Epithelial cell of proximal tubule (primary cell): ENCODE results near the gene LYVE1. TPM values are rescaled to one million over a fixed set of nuclear protein-coding genes. Genes with fewer than 3 reads are reported as not detected.
A peak's percentile ranks its signal among the peaks of the same experiment; 100 is the strongest.

Experiments used
- DNase-seq: peaks from one replicate; pipeline ENCODE4 v3.0.0-alpha.2; 2011; ENCODE audit warnings: low read depth
- H3K4me3 ChIP-seq: 2 replicates; pipeline ENCODE4 v1.5.1; 2011; ENCODE audit warnings: low read depth, mild to moderate bottlenecking, low read length
- CTCF ChIP-seq: conservative IDR thresholded peaks from 2 replicates; pipeline ENCODE4 v1.5.1; 2012; ENCODE audit warnings: low read depth, mild to moderate bottlenecking, low read length
- total RNA-seq: library from RNA; depleted of rRNA; stranded (reverse); fragments of >200 nt; gene quantifications from 2 replicates; pipeline ENCODE4 v1.2.3, GENCODE V29; 2015

The LYVE1 gene
- total RNA-seq, 1 donor from 2014 or later, result 0.35 TPM

- no peak for DNase-seq
- TF ChIP-seq CTCF, result no peak
- no peak overlapping the region for H3K4me3 ChIP-seq
These were observed 23.7 kb downstream of the LYVE1 start for GRCh38 chr11:10544491-10545465.

- no peak for TF ChIP-seq CTCF
- DNase-seq, result no peak
- H3K4me3 ChIP-seq, result no peak overlapping the region
These were observed 24.7 kb downstream of the LYVE1 start for GRCh38 chr11:10543782-10544181.

- no peak for DNase-seq
- H3K4me3 ChIP-seq, result no peak overlapping the region
- TF ChIP-seq CTCF, result no peak
These were observed 25.7 kb downstream of the LYVE1 start for GRCh38 chr11:10542776-10543175.

- TF ChIP-seq CTCF, result no peak
- H3K4me3 ChIP-seq, result peak overlapping the region; percentile 77
- DNase-seq, result no peak
These were observed 26.9 kb downstream of the LYVE1 start for GRCh38 chr11:10541561-10541930.

- peak; percentile 15 for DNase-seq
- TF ChIP-seq CTCF, result peak; percentile 73
- H3K4me3 ChIP-seq, result peak within 1 kb of the TSS; percentile 77
These were observed 27.4 kb downstream of the LYVE1 start, which contains the start of gene RNF141 for GRCh38 chr11:10540915-10541560. RNF141 (minus strand) TSS chr11:10541187; CDS start chr11:10534158, 7,029 bp downstream.

- H3K4me3 ChIP-seq, result peak overlapping the region; percentile 77
- no peak for DNase-seq
- TF ChIP-seq CTCF, result no peak
These were observed 27.9 kb downstream of the LYVE1 start for GRCh38 chr11:10540546-10540914.
